Upper lobe of left lung (tissue), 4 donors: ENCODE results near the gene CDHR5.

Experiments
- CTCF ChIP-seq, 6 experiments: fragments of 450-650 bp in 4 of 6; fragments of 200-600 bp in 2 of 6; sonication (generic) in 2 of 6; IDR thresholded peaks; one replicate each; pipeline ENCODE4 v1.5.1; 2016 to 2019; ENCODE audit warnings: antibody characterized with exemption in 6 of 6
- POLR2A ChIP-seq, 4 donors: fragments of 450-650 bp; IDR thresholded peaks; one replicate each; pipeline ENCODE4 v1.5.1; 2016 to 2017; ENCODE audit warnings: antibody characterized with exemption in 4 of 4, mild to moderate bottlenecking in 2 of 4

GRCh38 chr11:603154-603553 lies 21.6 kb downstream of the CDHR5 start:
- TF ChIP-seq POLR2A (IDR thresholded peaks at IDR 0.05): no peak
- TF ChIP-seq CTCF (IDR thresholded peaks at IDR 0.05): no peak
